CD4-positive, alpha-beta memory T cell (primary cell): ENCODE data around the gene NFATC2IP. TPM values are rescaled to one million over a fixed set of nuclear protein-coding genes. Genes with fewer than 3 reads are reported as not detected.

Experiments used
- CTCF ChIA-PET: fragments of 350-600 bp; sonication (Branson Sonifier 250); formaldehyde crosslinking; loops from one replicate; lab custom pipeline; 2021; ENCODE audit warnings: inconsistent platforms; ENCODE audit not compliant: partially characterized antibody; lab: Charles Lee
- POLR2A ChIA-PET: fragments of 350-600 bp; sonication (Branson Sonifier 250); formaldehyde crosslinking; loops from one replicate; lab custom pipeline; 2021; ENCODE audit not compliant: partially characterized antibody; lab: Charles Lee
- DNase-seq, 5 donors: peaks; one replicate each; pipeline versions ENCODE4 v3.0.0 to v3.0.0-alpha.2; 2020 to 2022; ENCODE audit warnings: mixed read lengths in 1 of 5
- H3K27ac ChIP-seq: one replicate; pipeline ENCODE4 v1.7.0; 2013; ENCODE audit warnings: low read depth, low read length
- H3K27me3 ChIP-seq: 2 replicates; pipeline ENCODE4 v1.7.0; 2013; ENCODE audit warnings: mild to moderate bottlenecking, low read length, moderate library complexity; ENCODE audit not compliant: insufficient read depth
- H3K36me3 ChIP-seq: 2 replicates; pipeline ENCODE4 v1.7.0; 2013; ENCODE audit warnings: mild to moderate bottlenecking, low read length, moderate library complexity; ENCODE audit not compliant: insufficient read depth
- H3K4me1 ChIP-seq: 2 replicates; pipeline ENCODE4 v1.7.0; 2013; ENCODE audit warnings: mild to moderate bottlenecking, low read length, moderate library complexity; ENCODE audit not compliant: insufficient read depth
- H3K4me3 ChIP-seq, 2 donors: one replicate each; pipeline ENCODE4 v1.7.0; 2013; ENCODE audit warnings: low read length in 2 of 2, mild to moderate bottlenecking in 1 of 2
- H3K9me3 ChIP-seq, 2 donors: one replicate each; pipeline ENCODE4 v1.7.0; 2013; ENCODE audit warnings: low read length in 2 of 2, control low read depth in 1 of 2; ENCODE audit not compliant: control insufficient read depth in 1 of 2
- H3K27ac Mint-ChIP-seq, 7 donors: one replicate each; pipeline ENCODE4 v1.8.0; 2020 to 2021; ENCODE audit warnings: mixed read lengths in 7 of 7, mild to moderate bottlenecking in 6 of 7, inconsistent platforms in 3 of 7, moderate library complexity in 3 of 7
- H3K27me3 Mint-ChIP-seq, 2 donors: one replicate each; pipeline ENCODE4 v1.8.0; 2020 to 2021; ENCODE audit warnings: mixed read lengths in 2 of 2
- H3K36me3 Mint-ChIP-seq, 2 donors: one replicate each; pipeline ENCODE4 v1.8.0; 2020 to 2021; ENCODE audit warnings: mixed read lengths in 2 of 2, inconsistent platforms in 1 of 2, mild to moderate bottlenecking in 1 of 2
- H3K4me1 Mint-ChIP-seq, 4 donors: one replicate each; pipeline ENCODE4 v1.8.0; 2020 to 2021; ENCODE audit warnings: mixed read lengths in 4 of 4, mild to moderate bottlenecking in 1 of 4
- H3K4me3 Mint-ChIP-seq, 8 donors: one replicate each; pipeline ENCODE4 v1.8.0; 2020 to 2021; ENCODE audit warnings: mixed read lengths in 8 of 8, mild to moderate bottlenecking in 7 of 8, moderate library complexity in 6 of 8, inconsistent platforms in 3 of 8
- H3K9me3 Mint-ChIP-seq, 8 donors: one replicate each; pipeline ENCODE4 v1.8.0; 2020 to 2021; ENCODE audit warnings: mixed read lengths in 8 of 8, mild to moderate bottlenecking in 5 of 8, inconsistent platforms in 3 of 8, moderate library complexity in 1 of 8
- intact Hi-C: fragments of 100-400 bp; cut with micrococcal nuclease; formaldehyde crosslinking; loops from one replicate; pipeline ENCODE4 v1.15.1; 2023
- polyA plus RNA-seq, 2 donors: library from polyadenylated mRNA; unstranded; fragments of 300-500 nt; fragmentation: Illumina TruSeq; gene quantifications; one replicate each; pipeline ENCODE4 v1.2.3, GENCODE V29; 2021
- total RNA-seq, 2 experiments: library from RNA; stranded (reverse); gene quantifications; one replicate each; pipeline ENCODE4 v1.2.3, GENCODE V29; 2021

NFATC2IP gene
- total and polyA plus RNA-seq, 4 experiments from 2014 or later, result 29.3 to 115 (median 67.4) TPM

- Mint-ChIP-seq H3K27ac (peak overlapping the region; percentile 67 to 98 (median 91)), H3K36me3 (peaks cover 57 to 59% of the 10 kb centered on the region in 2 donors), H3K4me1 (peaks cover 25 to 57% (median 35%) of the 10 kb centered on the region in 4 donors), H3K4me3 (peak overlapping the region; percentile 30 to 99 (median 70)), H3K27me3 (no peaks in the 10 kb centered on the region), H3K9me3 (peaks cover 0 to 8% (median 6%) of the 10 kb centered on the region in 8 donors)
- intact Hi-C loops, result loop anchor here (2.0 to 10.0 kb wide), 2 partner anchors 33 to 91 kb away; partner anchors contain the start of gene NFATC2IP
- ChIA-PET POLR2A (interaction anchor here (0.6 to 10.4 kb wide), 10 partner anchors 8 to 1446 kb away, joined by 3 to 155 read pairs (median 20); partner anchors contain the start of genes DCTPP1, SPNS1 and TUFM), CTCF (interaction anchor here (1.0 to 1.2 kb wide), 2 partner anchors 10 to 41 kb away, joined by 3 read pairs; partner anchors contain the start of gene SPNS1)
- DNase-seq, result no peak
- no peak overlapping the region for H3K4me3 ChIP-seq
- H3K36me3 ChIP-seq, result peaks cover 40% of the 10 kb centered on the region
- peaks cover 39% of the 10 kb centered on the region for H3K4me1 ChIP-seq
- H3K9me3 ChIP-seq, result no peaks in the 10 kb centered on the region
- H3K27me3 ChIP-seq, result no peaks in the 10 kb centered on the region
- peak overlapping the region; percentile 83 for H3K27ac ChIP-seq
Observed at GRCh38 chr16:28983644-28984043, 32.9 kb downstream of the NFATC2IP start.

GRCh38 chr16:28984091-28984490 is 33.4 kb downstream of the NFATC2IP start:
- intact Hi-C loops, result loop anchor here (2.0 to 10.0 kb wide), 2 partner anchors 33 to 91 kb away; partner anchors contain the start of gene NFATC2IP
- Histone ChIP-seq H3K36me3 (peaks cover 37% of the 10 kb centered on the region), H3K4me3 (peak overlapping the region; percentile 61 to 81)

GRCh38 chr16:28984619-28985135 is 33.9 kb downstream of the NFATC2IP start, which contains the start of gene LAT:
Gene LAT, plus strand, starts transcription at chr16:28985052. Its CDS starts 366 bp downstream, at chr16:28985418.
- intact Hi-C loops, result loop anchor here (1.0 to 10.0 kb wide), 3 partner anchors 10 to 90 kb away; partner anchors contain the start of genes NFATC2IP and SPNS1
- Histone ChIP-seq H3K4me3 (peak within 1 kb of the TSS; percentile 96 to 97), H3K27me3 (no peaks in the 10 kb centered on the region), H3K9me3 (no peaks in the 10 kb centered on the region), H3K36me3 (peaks cover 39% of the 10 kb centered on the region), H3K27ac (peak within 1 kb of the TSS; percentile 83), H3K4me1 (peaks cover 49% of the 10 kb centered on the region)
- H3K27ac Mint-ChIP-seq, result peak within 1 kb of the TSS; percentile 95 to 98 (median 97)
- DNase-seq, result peak; percentile 80 to 86 (median 84)
- H3K4me1 Mint-ChIP-seq, result peaks cover 31 to 66% (median 44%) of the 10 kb centered on the region in 4 donors
- H3K4me3 Mint-ChIP-seq, result peak within 1 kb of the TSS; percentile 99 to 100 (median 100)
- POLR2A ChIA-PET, result interaction anchor here (0.9 to 10.4 kb wide), 16 partner anchors 8 to 823 kb away, joined by 3 to 155 read pairs (median 8); partner anchors contain the start of genes NFATC2IP, RABEP2, SPNS1 and TUFM
- CTCF ChIA-PET, result interaction anchor here (0.8 to 4.6 kb wide), 4 partner anchors 10 to 40 kb away, joined by 3 to 18 read pairs (median 5); partner anchors contain the start of gene SPNS1
- peaks cover 61 to 68% of the 10 kb centered on the region in 2 donors for H3K36me3 Mint-ChIP-seq
- no peaks in the 10 kb centered on the region for H3K27me3 Mint-ChIP-seq
- peaks cover 0 to 10% (median 6%) of the 10 kb centered on the region in 8 donors for H3K9me3 Mint-ChIP-seq

More at GRCh38 chr16:28984091-28984490, 33.4 kb downstream of the NFATC2IP start:
- peak overlapping the region; percentile 83 for H3K27ac ChIP-seq
- peak overlapping the region; percentile 81 to 98 (median 91) for H3K27ac Mint-ChIP-seq
- H3K4me1 Mint-ChIP-seq, result peaks cover 27 to 60% (median 38%) of the 10 kb centered on the region in 4 donors
- peaks cover 0 to 8% (median 6%) of the 10 kb centered on the region in 8 donors for H3K9me3 Mint-ChIP-seq
- peaks cover 43% of the 10 kb centered on the region for H3K4me1 ChIP-seq
- no peaks in the 10 kb centered on the region for H3K9me3 ChIP-seq
- DNase-seq, result no peak
- peaks cover 58 to 63% of the 10 kb centered on the region in 2 donors for H3K36me3 Mint-ChIP-seq
- ChIA-PET POLR2A (interaction anchor here (0.6 to 10.4 kb wide), 12 partner anchors 8 to 1446 kb away, joined by 3 to 155 read pairs (median 20); partner anchors contain the start of genes DCTPP1, RABEP2, SPNS1 and TUFM), CTCF (interaction anchor here (0.8 to 1.2 kb wide), 4 partner anchors 10 to 41 kb away, joined by 3 to 7 read pairs (median 3); partner anchors contain the start of gene SPNS1)
- no peaks in the 10 kb centered on the region for H3K27me3 Mint-ChIP-seq
- no peaks in the 10 kb centered on the region for H3K27me3 ChIP-seq
- peak overlapping the region; percentile 49 to 100 (median 99) for H3K4me3 Mint-ChIP-seq

- Mint-ChIP-seq H3K27ac (peak overlapping the region; percentile 94 to 98 (median 97)), H3K9me3 (peaks cover 0 to 10% (median 6%) of the 10 kb centered on the region in 8 donors), H3K27me3 (no peaks in the 10 kb centered on the region), H3K36me3 (peaks cover 66 to 73% of the 10 kb centered on the region in 2 donors), H3K4me1 (peaks cover 36 to 74% (median 52%) of the 10 kb centered on the region in 4 donors), H3K4me3 (peak overlapping the region; percentile 99 to 100 (median 100))
- Histone ChIP-seq H3K36me3 (peaks cover 46% of the 10 kb centered on the region), H3K27me3 (no peaks in the 10 kb centered on the region), H3K27ac (peak overlapping the region; percentile 83), H3K4me1 (peaks cover 57% of the 10 kb centered on the region), H3K9me3 (no peaks in the 10 kb centered on the region), H3K4me3 (peak overlapping the region; percentile 96 to 97)
- ChIA-PET POLR2A (interaction anchor here (0.6 to 10.4 kb wide), 19 partner anchors 8 to 822 kb away, joined by 3 to 155 read pairs (median 7); partner anchors contain the start of genes NFATC2IP, RABEP2, SH2B1 and SPNS1), CTCF (interaction anchor here (1.2 to 5.0 kb wide), 6 partner anchors 7 to 39 kb away, joined by 3 to 41 read pairs (median 14); partner anchors contain the start of gene SPNS1)
- peak in 1 of 5 donors; percentile 55 for DNase-seq
- intact Hi-C loops, result loop anchor here (1.0 to 10.0 kb wide), 3 partner anchors 11 to 89 kb away; partner anchors contain the start of genes NFATC2IP and SPNS1
Observed at GRCh38 chr16:28985211-28986041, 34.7 kb downstream of the NFATC2IP start.

- H3K27me3 ChIP-seq, result no peaks in the 10 kb centered on the region
- H3K27ac ChIP-seq, result peak overlapping the region; percentile 83
Observed at GRCh38 chr16:28986046-28986445, 35.3 kb downstream of the NFATC2IP start.

GRCh38 chr16:28986492-28986891 is 35.8 kb downstream of the NFATC2IP start:
- Mint-ChIP-seq H3K36me3 (peaks cover 61 to 70% of the 10 kb centered on the region in 2 donors), H3K4me3 (peak overlapping the region; percentile 99 to 100 (median 100)), H3K4me1 (peaks cover 40 to 80% (median 59%) of the 10 kb centered on the region in 4 donors), H3K27ac (peak overlapping the region; percentile 94 to 98 (median 97)), H3K9me3 (peaks cover 0 to 8% (median 6%) of the 10 kb centered on the region in 8 donors), H3K27me3 (no peaks in the 10 kb centered on the region)
- ChIA-PET CTCF (interaction anchor here (0.9 to 5.0 kb wide), 7 partner anchors 8 to 41 kb away, joined by 3 to 41 read pairs (median 10); partner anchors contain the start of gene SPNS1), POLR2A (interaction anchor here (0.6 to 10.4 kb wide), 15 partner anchors 11 to 716 kb away, joined by 3 to 155 read pairs (median 10); partner anchors contain the start of genes ATXN2L, NFATC2IP, RABEP2 and SH2B1)
- Histone ChIP-seq H3K27me3 (no peaks in the 10 kb centered on the region), H3K4me1 (peaks cover 64% of the 10 kb centered on the region), H3K27ac (peak overlapping the region; percentile 83), H3K9me3 (no peaks in the 10 kb centered on the region), H3K36me3 (peaks cover 42% of the 10 kb centered on the region), H3K4me3 (peak overlapping the region; percentile 96 to 97)
- peak in 1 of 5 donors; percentile 45 for DNase-seq
- intact Hi-C loops, result loop anchor here (10.0 kb wide), 1 partner anchor 88 kb away; no protein-coding TSS in a partner anchor

More at GRCh38 chr16:28986046-28986445, 35.3 kb downstream of the NFATC2IP start:
- peaks cover 0 to 10% (median 6%) of the 10 kb centered on the region in 8 donors for H3K9me3 Mint-ChIP-seq
- DNase-seq, result no peak
- POLR2A ChIA-PET, result interaction anchor here (0.6 to 10.4 kb wide), 13 partner anchors 7 to 663 kb away, joined by 3 to 155 read pairs (median 17); partner anchors contain the start of genes NFATC2IP, RABEP2, SH2B1 and SPNS1
- peaks cover 47% of the 10 kb centered on the region for H3K36me3 ChIP-seq
- H3K27me3 Mint-ChIP-seq, result no peaks in the 10 kb centered on the region
- intact Hi-C loops, result loop anchor here (10.0 kb wide), 1 partner anchor 89 kb away; no protein-coding TSS in a partner anchor
- peak overlapping the region; percentile 94 to 98 (median 97) for H3K27ac Mint-ChIP-seq
- peak overlapping the region; percentile 99 to 100 (median 100) for H3K4me3 Mint-ChIP-seq
- peaks cover 40 to 80% (median 57%) of the 10 kb centered on the region in 4 donors for H3K4me1 Mint-ChIP-seq
- H3K9me3 ChIP-seq, result no peaks in the 10 kb centered on the region
- H3K36me3 Mint-ChIP-seq, result peaks cover 65 to 71% of the 10 kb centered on the region in 2 donors
- CTCF ChIA-PET, result interaction anchor here (0.9 to 5.0 kb wide), 6 partner anchors 8 to 41 kb away, joined by 3 to 41 read pairs (median 14); partner anchors contain the start of gene SPNS1
- peak overlapping the region; percentile 96 to 97 for H3K4me3 ChIP-seq
- peaks cover 62% of the 10 kb centered on the region for H3K4me1 ChIP-seq
